ENCODE data around the gene ZNF20. TPM values are rescaled to one million over a fixed set of nuclear protein-coding genes. Genes with fewer than 3 reads are reported as not detected.
A peak's percentile ranks its signal among the peaks of the same experiment; 100 is the strongest.

ZNF20 gene
- total RNA-seq, 1 experiment from 2014 or later, result 4.9 TPM

GRCh38 chr19:12155324-12155860, 15.2 kb upstream of the ZNF20 start:
- ChIA-PET CTCF (no interaction called here), POLR2A (ENCODE audit: low non-redundant PET) (no interaction called here)
- Histone ChIP-seq H3K4me3 (ENCODE audit: low read depth, low read length, poor library complexity, severe bottlenecking) (peak overlapping the region; percentile 86), H3K36me3 (ENCODE audit: insufficient read depth, low read length, poor library complexity, severe bottlenecking) (peaks cover 10% of the 10 kb centered on the region), H3K9me3 (ENCODE audit: low read depth, low read length, poor library complexity, severe bottlenecking) (no peaks in the 10 kb centered on the region), H3K4me1 (ENCODE audit: insufficient read depth, low read length, poor library complexity, severe bottlenecking) (no peaks in the 10 kb centered on the region), H3K27me3 (replicated peaks; ENCODE audit: insufficient read depth, low read depth, low read length, poor library complexity) (no peaks in the 10 kb centered on the region), H3K27ac (ENCODE audit: low read depth, low read length, poor library complexity, severe bottlenecking) (peak overlapping the region; percentile 81)
- TF ChIP-seq EZH2 (IDR thresholded peaks at IDR 0.05; ENCODE audit: borderline replicate concordance, low read depth, low read length, poor library complexity, severe bottlenecking) (no peak), CTCF (conservative IDR thresholded peaks at IDR 0.05; ENCODE audit: low read depth, low read length) (no peak)
- DNase-seq (ENCODE audit: low spot score), result no peak
- BruUV-seq (replicated peaks), result TSS peak; percentile 72
- intact Hi-C loops (cut with micrococcal nuclease; ENCODE audit: unreplicated experiment), result no loop called here

- no peaks in the 10 kb centered on the region for H3K27me3 ChIP-seq (replicated peaks; ENCODE audit: insufficient read depth, low read depth, low read length, poor library complexity)
- peaks cover 7% of the 10 kb centered on the region for H3K4me1 ChIP-seq (ENCODE audit: insufficient read depth, low read length, poor library complexity, severe bottlenecking)
- no peak overlapping the region for H3K27ac ChIP-seq (ENCODE audit: low read depth, low read length, poor library complexity, severe bottlenecking)
- POLR2A ChIA-PET (ENCODE audit: low non-redundant PET), result no interaction called here
- TF ChIP-seq CTCF (conservative IDR thresholded peaks at IDR 0.05; ENCODE audit: low read depth, low read length) (no peak), EZH2 (IDR thresholded peaks at IDR 0.05; ENCODE audit: borderline replicate concordance, low read depth, low read length, poor library complexity, severe bottlenecking) (no peak)
- CTCF ChIA-PET, result no interaction called here
- intact Hi-C loops (cut with micrococcal nuclease; ENCODE audit: unreplicated experiment), result no loop called here
- BruUV-seq (replicated peaks), result no TSS peak
- no peak for DNase-seq (ENCODE audit: low spot score)
- H3K4me3 ChIP-seq (ENCODE audit: low read depth, low read length, poor library complexity, severe bottlenecking), result no peak overlapping the region
- peaks cover 35% of the 10 kb centered on the region for H3K36me3 ChIP-seq (ENCODE audit: insufficient read depth, low read length, poor library complexity, severe bottlenecking)
- H3K9me3 ChIP-seq (ENCODE audit: low read depth, low read length, poor library complexity, severe bottlenecking), result peaks cover 19% of the 10 kb centered on the region
Measured at GRCh38 chr19:12145348-12145747, 5.2 kb upstream of the ZNF20 start.

- no peak for TF ChIP-seq EZH2 (IDR thresholded peaks at IDR 0.05; ENCODE audit: borderline replicate concordance, low read depth, low read length, poor library complexity, severe bottlenecking)
- no peak for TF ChIP-seq CTCF (conservative IDR thresholded peaks at IDR 0.05; ENCODE audit: low read depth, low read length)
- no peak overlapping the region for H3K27ac ChIP-seq (ENCODE audit: low read depth, low read length, poor library complexity, severe bottlenecking)
- peaks cover 8% of the 10 kb centered on the region for H3K4me1 ChIP-seq (ENCODE audit: insufficient read depth, low read length, poor library complexity, severe bottlenecking)
- peaks cover 14% of the 10 kb centered on the region for H3K9me3 ChIP-seq (ENCODE audit: low read depth, low read length, poor library complexity, severe bottlenecking)
- no peaks in the 10 kb centered on the region for H3K27me3 ChIP-seq (replicated peaks; ENCODE audit: insufficient read depth, low read depth, low read length, poor library complexity)
- intact Hi-C loops (cut with micrococcal nuclease; ENCODE audit: unreplicated experiment), result loop anchor here (1.0 to 2.0 kb wide), 5 partner anchors 50 to 259 kb away; partner anchors contain the start of genes ZNF700 and ZNF763
- BruUV-seq (replicated peaks), result no TSS peak
- DNase-seq (ENCODE audit: low spot score), result no peak
- ChIA-PET POLR2A (ENCODE audit: low non-redundant PET) (no interaction called here), CTCF (interaction anchor here (0.6 to 1.9 kb wide), 7 partner anchors 50 to 398 kb away, joined by 3 to 13 read pairs (median 5); partner anchors contain the start of genes ZNF491 and ZNF763)
- no peak overlapping the region for H3K4me3 ChIP-seq (ENCODE audit: low read depth, low read length, poor library complexity, severe bottlenecking)
- peaks cover 20% of the 10 kb centered on the region for H3K36me3 ChIP-seq (ENCODE audit: insufficient read depth, low read length, poor library complexity, severe bottlenecking)
Measured at GRCh38 chr19:12141405-12141736, 1.2 kb upstream of the ZNF20 start.

Measured in A673 (cell line).